SK-N-MC (cell line): Measurements from ENCODE around the gene NDRG3.

ENCODE experiments used
- EZH2 ChIP-seq: fragments of 200-600 bp; sonication (generic); IDR thresholded peaks from one replicate; pipeline ENCODE4 v1.6.1; 2017; ENCODE audit warnings: antibody characterized with exemption
- POLR2AphosphoS5 ChIP-seq: IDR thresholded peaks from 2 replicates; pipeline ENCODE4 v1.6.1; 2012; ENCODE audit warnings: mild to moderate bottlenecking, low read depth, low read length, borderline replicate concordance

GRCh38 chr20:36794116-36794474, 48.2 kb upstream of the NDRG3 start:
- TF ChIP-seq EZH2 = no peak
- no peak for TF ChIP-seq POLR2AphosphoS5
